ENCODE measurements around the gene OXGR1.

GRCh38 chr13:97028441-97029299 lies 34.4 kb upstream of the OXGR1 start:
- peak; percentile 80 to 94 (median 80) for TF ChIP-seq CTCF (IDR thresholded peaks at IDR 0.05)
- no peak for TF ChIP-seq POLR2A (IDR thresholded peaks at IDR 0.05)
